Endothelial cell of umbilical vein (primary cell): ENCODE data around the gene HKDC1. TPM values are rescaled to one million over a fixed set of nuclear protein-coding genes. Genes with fewer than 3 reads are reported as not detected.

Experiments
- BruUV-seq: library from RNA; stranded (reverse); fragments of 400-500 nt; replicated peaks from 2 replicates; lab custom pipeline; 2021; lab: Mats Ljungman, UMichigan
- CTCF ChIA-PET: fragments of 300-600, 350-600 bp; sonication (Branson Sonifier 250); formaldehyde crosslinking; loops from one replicate; lab custom pipeline; 2021; ENCODE audit warnings: antibody characterized with exemption, inconsistent platforms; lab: Charles Lee
- POLR2A ChIA-PET: fragments of 300-600, 350-600 bp; sonication (Branson Sonifier 250); formaldehyde crosslinking; loops from one replicate; lab custom pipeline; 2021; ENCODE audit warnings: antibody characterized with exemption, inconsistent platforms; lab: Charles Lee
- DNase-seq: peaks from one replicate; pipeline ENCODE4 v3.0.0-alpha.2; 2011; ENCODE audit warnings: low read depth, low spot score
- FAIRE-seq: peaks from 2 replicates; lab custom pipeline; 2011; peaks lifted over from hg19 to GRCh38; lab: Jason Lieb, UNC
- H2AFZ ChIP-seq: 2 replicates; pipeline ENCODE4 v1.6.0; 2012; ENCODE audit warnings: low read depth, low read length, control low read depth, inconsistent platforms
- H3K27ac ChIP-seq: 2 replicates; pipeline ENCODE4 v1.5.1; 2011; ENCODE audit warnings: low read depth, mild to moderate bottlenecking, control low read depth, low read length, moderate library complexity; ENCODE audit not compliant: insufficient read depth
- H3K27me3 ChIP-seq, 2 experiments: 2 replicates each; pipeline versions ENCODE4 v1.6.0 to v1.6.1; 2011; ENCODE audit warnings: low read length in 2 of 2, mixed read lengths in 1 of 2; ENCODE audit not compliant: control insufficient read depth in 2 of 2, insufficient read depth in 2 of 2
- H3K36me3 ChIP-seq, 2 experiments: 2 replicates in 1 of 2; 3 replicates in 1 of 2; pipeline ENCODE4 v1.5.1; 2011; ENCODE audit warnings: low read length in 2 of 2, mild to moderate bottlenecking in 1 of 2, moderate library complexity in 1 of 2; ENCODE audit not compliant: control insufficient read depth in 2 of 2, insufficient read depth in 2 of 2; ENCODE audit errors: extremely low read depth in 1 of 2
- H3K4me1 ChIP-seq: 3 replicates; pipeline ENCODE4 v1.5.1; 2011; ENCODE audit warnings: mild to moderate bottlenecking, low read length; ENCODE audit not compliant: control insufficient read depth, insufficient read depth; ENCODE audit errors: extremely low read depth
- H3K4me2 ChIP-seq: 2 replicates; pipeline ENCODE4 v1.6.1; 2011; ENCODE audit warnings: low read length, control low read depth, mixed read lengths; ENCODE audit not compliant: insufficient read depth
- H3K4me3 ChIP-seq, 3 experiments: fragments of 200-600 bp in 1 of 3; sonication (generic), shearing (Covaris generic) in 1 of 3; replicated peaks in 1 of 3; 2 replicates each; pipeline ENCODE4 v1.5.1; 2011 to 2016; ENCODE audit warnings: control low read depth in 3 of 3, low read length in 3 of 3, mild to moderate bottlenecking in 2 of 3, inconsistent platforms in 1 of 3, low read depth in 1 of 3, moderate library complexity in 1 of 3; ENCODE audit not compliant: insufficient read depth in 1 of 3
- H3K79me2 ChIP-seq: 2 replicates; pipeline ENCODE4 v1.6.0; 2012; ENCODE audit warnings: low read length, inconsistent platforms; ENCODE audit not compliant: control insufficient read depth, insufficient read depth
- H3K9ac ChIP-seq: replicated peaks from 2 replicates; pipeline ENCODE3; 2011; ENCODE audit warnings: low read length, control low read depth; ENCODE audit not compliant: insufficient read depth; ENCODE audit errors: extremely low read depth
- H3K9me1 ChIP-seq: replicated peaks from 3 replicates; pipeline ENCODE4 v1.6.0; 2011; ENCODE audit warnings: mild to moderate bottlenecking, low read length; ENCODE audit not compliant: control insufficient read depth, insufficient read depth; ENCODE audit errors: extremely low read depth
- H3K9me3 ChIP-seq: replicated peaks from 2 replicates; pipeline ENCODE4 v1.5.1; 2012; ENCODE audit warnings: low read length, inconsistent platforms; ENCODE audit not compliant: control insufficient read depth, insufficient read depth
- H4K20me1 ChIP-seq: replicated peaks from 2 replicates; pipeline ENCODE3; 2011; ENCODE audit warnings: mild to moderate bottlenecking, low read length; ENCODE audit not compliant: control insufficient read depth, insufficient read depth; ENCODE audit errors: extremely low read depth
- FOS ChIP-seq: IDR thresholded peaks from 2 replicates; pipeline ENCODE4 v1.6.1; 2011; ENCODE audit warnings: mild to moderate bottlenecking, low read length, moderate library complexity, borderline replicate concordance; ENCODE audit not compliant: insufficient read depth
- GATA2 ChIP-seq: IDR thresholded peaks from 2 replicates; pipeline ENCODE4 v1.7.0; 2011; ENCODE audit warnings: low read depth, mild to moderate bottlenecking, moderate library complexity, mixed read lengths, low read length; ENCODE audit not compliant: insufficient read length, insufficient read depth
- POLR2AphosphoS5 ChIP-seq: IDR thresholded peaks from 2 replicates; pipeline ENCODE4 v1.6.1; 2012; ENCODE audit warnings: low read depth, mild to moderate bottlenecking, control low read depth, low read length, moderate library complexity; ENCODE audit not compliant: insufficient read depth
- dilution Hi-C: fragments of 300-500 bp; cut with MboI; formaldehyde crosslinking; loops from one replicate; pipeline ENCODE4 v1.15.0; 2019; ENCODE audit warnings: low sequenced_read_pairs; ENCODE audit not compliant: extremely low pct_ligation_motif_present
- intact Hi-C: fragments of 100-400 bp; cut with micrococcal nuclease; formaldehyde crosslinking; loops from one replicate; pipeline ENCODE4 v1.10.0; 2022
- polyA plus RNA-seq, 4 experiments: library from polyadenylated mRNA; depleted of rRNA in 3 of 4; stranded (reverse) in 3 of 4; unstranded in 1 of 4; fragments of >200 nt; gene quantifications; 2 replicates each; pipeline versions ENCODE4 v1.2.1 to v1.2.3, GENCODE V29; 2011 to 2012; ENCODE audit warnings: missing spikeins in 1 of 4
- total RNA-seq: library from RNA; stranded (reverse); gene quantifications from 2 replicates; pipeline ENCODE4 v1.2.3, GENCODE V29; 2021

The HKDC1 gene
- total and polyA plus RNA-seq, 2 donors (not counting 3 experiments of a cell fraction or from before 2014, with no cell fraction given): not detected

DNA sequence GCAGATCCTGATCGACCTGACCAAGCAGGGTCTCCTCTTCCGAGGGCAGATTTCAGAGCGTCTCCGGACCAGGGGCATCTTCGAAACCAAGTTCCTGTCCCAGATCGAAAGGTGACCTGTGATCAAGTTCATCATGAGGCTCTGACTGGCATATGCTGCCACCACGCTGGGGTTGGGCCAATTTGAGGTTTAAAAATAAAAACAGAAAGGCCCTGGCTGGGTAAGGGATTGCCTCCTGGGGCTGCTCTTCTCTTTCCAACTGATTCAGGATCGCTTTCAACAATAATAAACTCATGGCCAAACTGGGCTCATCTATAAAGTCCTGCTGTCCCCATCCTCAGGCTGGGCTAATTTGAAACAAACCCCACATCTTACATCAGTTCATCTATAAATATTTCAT lies 41.1 kb downstream of the HKDC1 start:
- ChIA-PET CTCF (no interaction called here), POLR2A (no interaction called here)
- no peaks in the 10 kb centered on the region for H3K9me1 ChIP-seq
- peaks cover 4 to 18% of the 10 kb centered on the region in 2 experiments for H3K27me3 ChIP-seq
- no peak overlapping the region for H3K27ac ChIP-seq
- no peak overlapping the region for H2AFZ ChIP-seq
- no peaks in the 10 kb centered on the region for H3K4me1 ChIP-seq
- H3K36me3 ChIP-seq: no peaks in the 10 kb centered on the region
- no peak overlapping the region for H3K4me3 ChIP-seq
- no peaks in the 10 kb centered on the region for H4K20me1 ChIP-seq
- no peaks in the 10 kb centered on the region for H3K9me3 ChIP-seq
- no peak overlapping the region for H3K4me2 ChIP-seq
- dilution Hi-C loops: no loop called here
- DNase-seq: no peak
- intact Hi-C loops: no loop called here
- TF ChIP-seq POLR2AphosphoS5 (no peak), GATA2 (no peak), FOS (no peak)
- no peaks in the 10 kb centered on the region for H3K79me2 ChIP-seq
- no TSS peak for BruUV-seq
- FAIRE-seq: no peak
- no peak overlapping the region for H3K9ac ChIP-seq

DNA sequence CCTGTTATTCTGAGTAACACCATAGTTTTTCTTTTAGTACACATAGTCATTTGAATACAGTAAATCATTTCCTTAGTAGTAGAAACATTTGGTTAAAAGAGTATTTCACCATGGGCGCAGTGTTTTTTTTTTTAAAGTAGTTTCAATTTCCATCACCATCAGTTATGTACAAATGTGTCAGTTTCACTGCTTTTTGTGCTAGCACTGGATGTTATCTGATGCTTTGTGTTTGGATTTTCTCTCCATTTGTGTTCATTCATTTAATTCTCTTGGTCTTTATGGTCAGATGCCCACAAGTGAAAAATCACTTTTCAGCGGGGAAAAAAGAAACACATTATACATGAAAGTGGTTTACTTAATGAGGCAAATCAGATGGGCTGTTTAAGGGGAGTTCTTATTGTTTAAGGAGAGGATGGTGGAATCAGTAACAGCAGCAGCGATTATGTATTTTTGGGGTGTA lies 42.2 kb downstream of the HKDC1 start:
- POLR2A ChIA-PET: no interaction called here
- Histone ChIP-seq H3K9ac (no peak overlapping the region), H4K20me1 (no peaks in the 10 kb centered on the region), H3K36me3 (no peaks in the 10 kb centered on the region), H3K4me2 (no peak overlapping the region), H3K9me3 (no peaks in the 10 kb centered on the region), H3K9me1 (no peaks in the 10 kb centered on the region), H3K27me3 (peaks cover 4 to 21% of the 10 kb centered on the region in 2 experiments), H3K79me2 (no peaks in the 10 kb centered on the region), H3K27ac (no peak overlapping the region), H2AFZ (no peak overlapping the region), H3K4me1 (no peaks in the 10 kb centered on the region), H3K4me3 (no peak overlapping the region)
- no TSS peak for BruUV-seq
- intact Hi-C loops (no loop called here), dilution Hi-C loops (no loop called here)
- FAIRE-seq: no peak
- TF ChIP-seq POLR2AphosphoS5: no peak
- CTCF ChIA-PET: interaction anchor here (0.8 kb wide), 1 partner anchor 23 kb away, joined by 3 read pairs; no protein-coding TSS in a partner anchor
- no peak for DNase-seq
